ENCODE results near the gene RNFT2.

RNFT2 gene

DNA sequence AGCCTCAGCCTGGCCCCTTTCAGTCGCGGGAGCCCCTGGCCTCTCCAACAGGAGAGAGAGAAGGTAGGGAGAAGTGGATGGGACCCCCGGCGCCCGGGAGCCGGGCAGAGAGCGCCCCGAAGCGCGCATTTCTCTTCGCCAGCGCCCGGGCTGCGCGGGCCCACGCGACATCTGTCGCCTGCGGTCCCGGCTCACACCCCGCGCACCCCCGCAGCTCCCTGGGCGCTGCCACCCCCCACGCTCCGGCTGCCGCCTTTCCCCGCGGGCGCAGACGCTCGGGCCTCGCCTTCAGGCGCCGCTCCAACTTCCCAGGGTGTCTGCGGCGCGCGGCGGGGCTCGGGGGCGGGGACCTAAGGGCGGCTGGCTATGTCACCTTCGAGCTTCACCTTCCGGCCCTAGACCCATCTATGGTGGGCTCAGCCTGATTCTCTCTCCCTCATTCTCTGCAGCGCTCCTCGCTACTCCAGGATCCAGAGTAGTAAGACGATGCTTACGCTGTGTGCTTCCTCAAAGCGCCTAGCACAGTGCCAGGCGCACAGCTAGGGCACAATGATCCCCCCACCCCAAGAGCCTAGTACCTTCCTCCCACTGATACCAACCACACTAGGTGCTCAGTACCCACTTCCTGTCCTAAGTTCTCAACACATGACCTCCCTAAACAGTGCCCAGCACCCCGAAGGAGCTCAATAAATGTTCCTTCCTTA is 141.5 kb downstream of the RNFT2 start:
- DNase-seq (ENCODE audit: low read depth), result no peak

DNA sequence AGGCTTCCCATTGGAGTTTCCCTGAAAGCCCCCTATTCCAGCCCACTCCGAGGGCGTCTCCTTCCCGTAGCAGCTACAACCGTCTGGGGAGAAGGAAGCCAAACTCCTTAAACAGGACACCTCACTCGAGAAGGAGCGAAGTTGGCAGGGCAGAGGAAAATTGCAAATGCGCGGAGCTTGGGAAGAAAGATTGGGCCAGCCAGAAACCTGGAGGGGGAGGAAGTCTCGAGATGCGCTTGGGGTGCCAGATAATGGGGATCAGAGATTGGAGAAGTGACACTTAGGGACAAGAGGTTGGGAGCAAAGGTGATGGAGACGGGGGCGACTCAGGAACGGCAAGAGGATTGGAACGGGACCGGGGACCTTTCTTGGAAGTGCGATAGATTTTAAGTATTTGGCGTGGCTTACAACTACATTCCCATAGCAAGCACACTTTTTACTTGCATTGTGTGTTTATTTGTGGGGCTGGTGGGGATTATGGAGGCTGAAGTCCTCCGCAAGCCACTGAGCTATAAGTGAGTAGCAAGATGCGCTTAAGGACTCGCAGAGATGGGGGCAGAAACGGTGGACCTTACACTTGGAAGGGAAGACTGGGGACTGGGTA is 142.2 kb downstream of the RNFT2 start:
- DNase-seq (ENCODE audit: low read depth), result no peak

DNA sequence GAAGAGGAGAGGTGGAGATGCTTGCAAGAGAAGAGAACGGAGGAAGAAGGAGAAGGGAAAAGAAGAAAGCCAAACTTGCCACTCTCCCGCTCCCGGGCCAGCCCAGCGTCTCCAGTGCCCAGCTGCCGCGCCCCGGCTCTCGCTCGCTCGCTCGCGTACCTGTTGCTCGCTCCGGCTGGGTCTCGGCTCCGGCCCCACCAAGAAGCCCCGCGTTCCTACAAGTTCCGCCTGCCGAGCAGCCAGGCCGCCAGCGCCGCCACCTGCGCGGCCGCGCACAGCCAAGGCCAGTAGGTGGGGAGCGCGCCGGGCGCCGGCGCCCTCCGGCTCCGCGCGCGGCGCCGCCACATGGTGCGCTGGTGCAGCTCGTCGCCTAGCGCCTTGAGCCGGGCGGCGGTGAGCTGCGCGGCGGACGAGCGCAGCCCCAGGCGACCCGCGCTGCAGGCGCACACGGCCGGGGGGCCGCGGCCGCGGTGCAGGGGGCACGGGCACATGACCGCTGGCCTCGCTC is 142.8 kb downstream of the RNFT2 start:
- DNase-seq (ENCODE audit: low read depth), result peak; percentile 61

DNA sequence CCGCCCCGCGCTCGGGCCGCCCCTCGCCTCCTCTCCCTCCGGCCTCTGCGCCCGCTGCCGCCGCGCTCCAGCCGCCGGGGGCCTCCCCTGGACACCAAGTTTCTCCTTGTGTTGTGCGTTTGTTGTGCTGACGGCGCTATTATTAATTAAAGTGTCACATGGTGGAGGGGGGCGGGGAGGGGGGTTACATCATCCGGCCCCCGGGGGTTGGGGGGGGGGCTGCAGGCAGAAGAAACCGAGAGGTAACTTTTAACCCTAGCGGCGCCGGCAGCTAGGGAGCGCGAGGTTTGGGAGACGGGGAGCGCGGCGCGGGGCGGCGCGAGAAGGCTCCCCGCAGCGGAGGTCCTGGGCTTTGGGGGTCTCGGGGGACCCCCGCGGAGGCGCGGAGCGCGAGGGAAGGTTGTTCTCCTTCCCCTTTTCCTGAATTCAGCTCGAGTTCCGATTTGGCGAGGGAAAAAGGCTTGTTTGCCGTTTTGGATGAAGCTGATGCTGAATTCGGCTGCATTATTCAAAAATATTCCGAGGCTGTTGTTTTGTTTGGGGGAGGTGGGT is 143.3 kb downstream of the RNFT2 start, which contains the start of gene HRK:
Gene HRK (minus strand): TSS at position 117 of the 552 bp plus-strand sequence. CDS start 134 bp downstream, outside the sequence.
- no peak for DNase-seq (ENCODE audit: low read depth)

DNA sequence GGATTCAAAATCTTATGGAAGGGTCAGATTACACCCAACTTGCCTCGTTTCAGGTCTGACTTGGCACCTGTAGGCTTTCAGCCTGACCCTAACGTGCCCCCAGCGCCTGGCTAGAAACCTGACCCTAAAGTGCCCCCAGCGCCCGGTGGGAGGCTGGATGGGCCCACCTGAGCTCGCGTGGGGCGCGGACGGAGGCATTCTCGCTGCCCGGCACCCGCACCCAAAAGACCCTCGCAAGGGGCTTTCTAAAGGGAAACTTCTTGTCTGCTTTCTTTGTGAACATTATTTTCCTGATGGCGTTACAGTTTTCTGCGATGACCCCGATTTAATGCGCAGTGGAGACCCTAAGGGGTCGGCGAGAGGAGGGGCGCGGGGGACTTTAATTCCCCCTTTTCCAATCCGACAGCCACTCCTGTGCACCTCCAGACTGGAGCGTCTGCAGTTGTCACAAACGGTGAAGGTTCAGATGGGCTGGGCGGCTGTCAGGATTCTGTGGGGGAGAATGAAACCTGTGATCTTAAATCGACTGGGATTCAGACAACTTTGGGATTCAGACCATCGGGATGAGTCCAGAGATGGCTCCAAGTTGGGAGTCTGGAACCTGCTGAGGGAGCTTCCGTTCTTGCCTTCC is 143.9 kb downstream of the RNFT2 start:
- no peak for DNase-seq (ENCODE audit: low read depth)

DNA sequence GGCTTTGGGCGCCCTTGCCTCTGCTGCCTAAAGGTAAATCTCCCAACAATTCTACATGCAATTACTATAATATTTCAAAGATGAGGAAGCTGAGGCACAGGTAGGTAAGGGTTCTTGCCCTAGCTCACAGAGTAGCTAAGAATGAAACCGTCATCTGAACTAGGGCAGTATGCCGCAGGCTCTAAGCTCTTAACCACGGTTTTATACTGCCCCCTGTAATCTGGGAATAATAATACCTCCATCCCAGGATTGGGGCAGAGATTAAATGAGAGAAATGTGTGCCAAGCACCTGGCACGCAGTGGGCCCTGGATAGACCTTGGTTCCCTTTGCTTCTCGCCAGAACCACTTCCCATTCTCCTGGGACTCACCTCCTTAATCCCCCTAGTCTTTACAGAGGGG is 144.6 kb downstream of the RNFT2 start:
- peak; percentile 70 for DNase-seq (ENCODE audit: low read depth)

DNA sequence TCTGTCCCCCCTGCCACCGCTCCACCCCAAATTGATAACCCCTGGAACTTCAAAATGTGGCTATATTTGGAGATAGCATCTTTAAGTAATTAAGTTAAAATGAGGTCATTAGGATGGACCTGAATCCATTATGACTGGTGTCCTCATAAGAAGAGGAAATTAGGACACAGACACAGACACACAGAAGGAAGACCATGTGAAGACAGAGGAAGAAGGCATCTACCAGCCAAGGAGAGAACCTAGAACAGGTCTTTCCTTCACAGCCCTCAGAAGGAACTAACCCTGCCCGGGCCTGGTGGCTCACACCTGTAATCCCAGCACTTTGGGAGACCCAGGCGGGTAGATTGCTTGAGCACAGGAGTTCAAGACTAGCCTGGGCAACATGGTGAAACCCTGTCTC is 146.8 kb downstream of the RNFT2 start:
- DNase-seq (ENCODE audit: low read depth), result no peak

DNA sequence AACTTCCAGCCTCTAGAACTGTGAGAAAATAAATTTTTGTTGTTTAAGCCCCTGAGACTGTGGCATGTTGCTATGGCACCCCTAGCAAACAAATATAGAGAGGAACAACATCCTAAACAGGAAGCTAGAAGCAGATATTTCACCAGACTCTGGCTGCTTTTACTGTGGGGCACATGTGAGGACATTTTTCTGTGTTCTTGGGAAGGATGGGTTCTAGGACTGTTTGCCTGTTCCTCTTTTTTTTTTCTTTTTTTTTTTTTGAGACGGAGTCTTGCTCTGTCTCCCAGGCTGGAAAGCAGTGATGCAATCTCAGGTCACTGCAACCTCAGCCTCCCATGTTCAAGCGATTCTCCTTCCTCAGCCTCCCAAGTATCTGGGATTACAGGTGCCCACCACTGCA is 147.4 kb downstream of the RNFT2 start:
- DNase-seq (ENCODE audit: low read depth), result no peak

DNA sequence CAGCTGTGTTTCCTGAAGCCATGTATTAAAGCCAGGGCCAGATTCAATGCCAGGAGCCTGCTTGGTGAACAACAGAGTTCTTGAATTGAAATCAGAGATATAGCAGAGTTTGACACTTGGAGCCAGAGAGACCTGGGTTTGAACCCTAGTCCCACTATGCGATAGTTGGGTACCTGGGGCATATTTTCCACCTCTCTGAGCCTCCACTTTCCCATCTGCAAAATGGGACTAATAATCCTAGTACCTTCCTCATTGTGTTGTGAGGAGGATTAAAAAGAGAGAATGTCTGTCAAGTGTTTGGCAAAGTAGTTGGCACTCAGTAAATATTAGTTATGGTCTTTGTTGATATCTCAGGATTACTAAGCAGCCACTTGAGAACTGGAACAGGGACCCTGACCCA is 149.1 kb downstream of the RNFT2 start:
- DNase-seq (ENCODE audit: low read depth), result no peak

DNA sequence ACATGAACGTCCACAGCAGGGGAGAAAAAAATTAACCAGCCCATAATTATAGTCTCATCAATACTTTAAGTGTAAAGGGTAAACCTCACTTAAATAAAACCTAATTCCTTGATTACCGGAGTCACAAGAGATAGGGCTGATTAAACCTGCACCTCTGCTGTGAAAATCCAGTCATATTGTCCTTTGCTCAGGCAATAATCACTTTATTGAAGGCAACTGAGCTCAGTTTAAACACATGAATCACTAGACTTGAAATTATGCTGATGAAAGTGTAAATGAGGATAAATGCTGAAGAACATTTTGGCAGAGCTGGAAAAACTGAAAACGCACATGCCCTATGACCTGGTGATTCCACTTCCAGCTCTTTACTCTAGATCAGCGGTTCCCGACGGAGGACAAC is 149.8 kb downstream of the RNFT2 start:
- no peak for DNase-seq (ENCODE audit: low read depth)

DNA sequence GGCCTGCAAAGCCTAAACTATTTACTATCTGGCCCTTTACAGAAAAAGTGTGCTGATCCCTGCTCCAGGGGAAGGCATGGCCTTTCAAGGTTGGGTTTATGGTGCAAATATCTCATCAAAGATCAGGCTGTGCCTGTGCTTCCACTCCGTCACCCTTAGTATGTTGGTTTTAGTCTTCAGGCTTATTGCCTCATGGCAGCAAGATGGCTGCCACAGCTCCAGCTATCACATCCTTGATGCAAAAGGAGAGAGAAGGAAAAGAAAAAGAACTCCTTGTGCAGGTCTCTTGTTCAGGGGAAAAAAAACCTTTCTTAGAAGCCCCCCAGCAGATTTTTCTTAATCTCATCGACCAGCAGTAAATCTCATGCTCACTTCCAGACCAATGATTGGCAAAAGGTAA is 152.2 kb downstream of the RNFT2 start:
- DNase-seq (ENCODE audit: low read depth), result no peak

DNA sequence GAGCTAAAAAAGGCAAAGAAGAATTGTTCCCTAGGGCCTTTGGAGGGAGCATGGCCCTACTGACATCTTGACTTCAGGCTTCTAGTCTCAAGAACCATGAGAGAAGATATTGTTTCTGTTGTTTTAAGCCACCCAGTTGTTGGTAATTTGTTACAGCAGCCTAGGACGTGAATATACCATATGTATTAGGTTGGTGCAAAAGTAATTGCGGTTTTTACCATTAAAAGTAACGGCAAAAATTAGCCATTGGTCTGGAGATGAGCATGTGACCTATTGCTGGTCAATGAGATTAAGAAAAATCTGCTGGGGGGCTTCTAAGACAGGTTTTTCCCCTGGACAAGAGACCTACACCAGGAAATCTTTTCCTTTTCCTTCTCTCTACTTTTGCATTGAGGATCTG is 152.9 kb downstream of the RNFT2 start:
- DNase-seq (ENCODE audit: low read depth), result no peak

DNA sequence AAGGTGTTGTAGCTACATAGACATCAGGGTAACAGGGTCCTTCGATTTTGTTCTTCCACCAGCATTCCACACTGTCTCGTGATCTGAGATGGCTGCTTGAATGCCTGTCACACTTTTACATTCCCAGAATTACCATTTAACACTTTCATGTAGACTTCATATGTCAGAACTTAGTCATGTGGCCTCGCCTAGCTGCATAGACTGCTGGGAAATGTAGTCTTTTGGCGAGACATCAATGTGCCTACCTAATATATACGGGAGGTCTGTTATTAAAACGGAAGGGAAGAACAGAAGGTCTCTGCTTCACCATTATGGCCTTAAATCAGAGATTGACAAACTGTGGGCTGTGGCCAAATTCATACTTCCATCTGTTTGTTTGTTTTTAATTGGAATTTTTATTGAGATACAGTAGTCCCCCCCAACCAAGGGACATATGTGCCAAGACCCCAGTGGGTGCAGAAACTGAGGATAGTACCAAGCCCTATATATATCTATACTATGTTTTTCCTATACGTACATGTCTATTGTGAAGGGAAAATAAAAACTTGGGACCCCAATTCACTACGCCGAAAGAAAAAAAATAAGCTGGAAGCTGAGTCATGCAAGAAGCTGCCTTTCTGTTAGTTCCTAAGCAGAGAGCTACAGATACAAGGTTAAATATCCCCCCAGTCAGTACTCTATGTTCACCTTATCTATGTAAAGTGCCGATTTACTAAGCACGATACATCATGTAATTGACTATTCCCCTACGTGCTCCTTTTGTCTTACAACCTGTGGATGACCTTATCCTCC is 154.4 kb downstream of the RNFT2 start:
- DNase-seq (ENCODE audit: low read depth), result peak; percentile 39

DNA sequence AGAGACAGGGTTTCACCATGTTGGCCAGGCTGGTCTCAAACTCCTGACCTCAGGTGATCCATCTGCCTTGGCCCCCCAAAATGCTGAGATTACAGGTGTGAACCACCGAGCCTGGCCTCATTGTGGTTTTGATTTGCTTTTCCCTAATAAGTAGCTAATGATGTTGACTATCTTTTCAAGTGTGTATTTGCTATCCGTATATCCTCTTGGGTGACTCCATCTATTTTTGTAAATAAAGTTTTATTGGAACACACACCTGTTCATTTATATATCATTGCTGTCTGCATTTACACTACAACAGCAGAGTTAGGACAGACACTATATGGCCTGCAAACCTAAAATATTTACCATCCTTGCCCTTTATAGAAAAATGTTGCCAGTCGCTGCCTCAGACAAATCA is 156.8 kb downstream of the RNFT2 start:
- DNase-seq (ENCODE audit: low read depth), result no peak

DNA sequence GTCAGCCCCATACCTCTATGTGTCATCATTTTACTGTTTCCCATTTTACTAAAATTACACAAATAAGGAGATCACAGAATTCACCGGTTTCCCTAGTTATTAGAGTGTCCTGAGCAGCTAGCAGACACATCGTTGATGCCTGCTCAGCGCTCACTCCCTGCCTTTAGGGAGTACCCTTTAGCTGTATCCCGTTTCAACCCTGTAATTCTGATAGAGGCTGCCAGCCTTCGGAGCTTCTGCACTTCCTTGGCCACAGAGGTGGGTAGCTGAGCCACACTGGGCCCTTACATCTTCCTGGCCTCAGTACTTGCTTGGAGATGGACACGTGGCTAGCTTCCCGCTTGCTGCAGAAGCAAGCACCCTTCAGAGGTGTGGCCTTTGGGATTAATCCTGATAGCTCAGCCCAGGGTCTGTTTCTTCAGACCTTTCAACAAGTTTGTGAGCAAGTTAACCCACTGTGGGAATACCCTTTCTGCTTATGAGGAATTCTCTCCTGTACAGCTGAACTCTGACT is 158.4 kb downstream of the RNFT2 start:
- no peak for DNase-seq (ENCODE audit: low read depth)

DNA sequence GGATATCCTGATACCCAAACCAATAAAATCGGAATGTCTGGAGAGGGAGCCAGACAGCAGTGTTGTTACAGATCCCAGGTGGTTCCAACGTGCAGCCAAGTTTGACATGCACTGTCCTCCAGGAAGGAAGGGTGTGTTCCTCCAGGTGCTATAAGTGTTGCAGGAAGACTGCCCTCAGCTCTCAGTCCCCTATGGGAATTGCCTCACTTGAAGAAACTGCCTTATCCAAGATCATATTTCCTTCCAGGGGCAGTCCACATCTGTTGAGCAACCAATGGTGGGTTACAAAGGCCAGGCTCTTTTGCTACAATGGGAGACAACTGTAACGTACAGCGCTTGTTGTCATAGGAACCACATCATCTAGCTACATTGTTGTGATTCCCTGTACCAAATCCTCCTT is 159.4 kb downstream of the RNFT2 start:
- DNase-seq (ENCODE audit: low read depth), result no peak

DNA sequence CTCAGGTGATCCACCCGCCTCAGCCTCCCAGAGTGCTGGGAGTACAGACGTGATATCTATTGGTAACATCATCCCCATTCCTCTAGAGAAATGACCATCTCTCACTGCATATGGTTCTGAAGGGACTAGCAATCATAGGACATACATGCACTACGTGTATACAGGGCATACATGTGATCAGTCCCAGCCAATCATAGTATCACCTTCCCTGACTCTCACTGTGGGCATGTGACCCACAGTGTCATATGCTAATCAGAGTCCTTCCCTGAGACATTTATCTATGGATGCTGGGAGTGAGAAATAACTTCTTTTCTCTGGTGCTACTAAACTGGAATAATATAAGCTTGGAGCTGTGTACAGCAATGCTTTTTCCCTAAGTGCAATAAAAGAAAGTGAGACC is 160.6 kb downstream of the RNFT2 start:
- no peak for DNase-seq (ENCODE audit: low read depth)

DNA sequence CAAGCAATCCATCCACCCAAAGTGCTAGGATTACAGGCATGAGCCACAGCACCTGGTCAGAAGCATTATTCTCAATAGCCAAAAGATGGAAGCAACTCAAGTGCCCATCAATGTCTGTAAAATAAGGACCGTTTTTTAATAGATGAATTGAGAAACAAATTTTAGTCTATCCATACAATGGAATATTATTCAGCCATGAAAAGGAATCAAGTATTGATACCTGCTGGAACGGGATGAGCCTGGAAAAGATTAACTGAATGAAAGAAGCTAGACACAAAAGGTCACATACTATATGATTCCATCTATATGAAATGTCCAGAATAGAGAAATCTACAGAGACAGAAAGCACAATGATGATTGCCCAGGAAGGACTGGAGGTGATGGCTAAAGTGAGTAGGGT is 163.5 kb downstream of the RNFT2 start:
- no peak for DNase-seq (ENCODE audit: low read depth)

Data from ELR (cell line).